ENCODE results near the gene DQX1.

DNA sequence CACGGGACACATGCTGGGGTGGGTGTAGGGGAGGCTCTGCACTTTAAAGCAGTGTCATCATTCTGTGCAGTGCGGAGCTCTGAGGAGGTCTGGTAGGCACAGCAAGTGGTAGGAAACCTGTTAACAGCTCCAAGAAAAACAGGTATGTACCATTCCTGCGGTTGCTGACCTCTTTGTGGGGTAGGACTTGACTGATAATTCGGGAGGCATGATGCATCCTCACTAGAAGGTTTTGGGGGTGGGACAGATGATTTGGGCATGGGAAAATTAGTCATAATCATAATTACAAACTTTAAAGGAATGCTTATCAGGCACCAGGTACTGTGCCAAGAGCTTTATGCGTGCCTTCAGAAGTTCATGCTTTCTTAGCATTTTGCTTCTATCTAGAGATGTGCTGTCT lies 38.2 kb upstream of the DQX1 start:
- TF ChIP-seq CHD2 (IDR thresholded peaks at IDR 0.05; ENCODE audit: low read length), result no peak
- no peak for TF ChIP-seq SP1 (IDR thresholded peaks at IDR 0.05; ENCODE audit: low read depth, low read length)
- TF ChIP-seq CTCF (IDR thresholded peaks at IDR 0.05; ENCODE audit: control extremely low read depth in 1 of 3, insufficient read depth in 1 of 3, low read depth in 1 of 3, low read length in 3 of 3), result no peak
- TF ChIP-seq EP300 (IDR thresholded peaks at IDR 0.05; ENCODE audit: borderline replicate concordance in 1 of 2, low read depth in 2 of 2, low read length in 2 of 2), result no peak
